Endothelial cell of umbilical vein (primary cell): Measurements from ENCODE around the gene SAMD4B.

Experiments used
- CTCF ChIP-seq, 2 donors: IDR thresholded peaks; 1 replicate in 1 of 2; 2 replicates in 1 of 2; pipeline ENCODE4 v1.5.1; 2011; ENCODE audit warnings: low read length in 2 of 2, mild to moderate bottlenecking in 2 of 2, moderate library complexity in 2 of 2, control low read depth in 1 of 2, inconsistent platforms in 1 of 2, low read depth in 1 of 2; ENCODE audit not compliant: insufficient read depth in 1 of 2; ENCODE audit errors: extremely low read depth in 1 of 2
- EZH2 ChIP-seq: IDR thresholded peaks from 2 replicates; pipeline ENCODE4 v1.6.1; 2012; ENCODE audit warnings: borderline replicate concordance, low read depth, mild to moderate bottlenecking, moderate library complexity, low read length, inconsistent platforms; ENCODE audit not compliant: severe bottlenecking
- FOS ChIP-seq: IDR thresholded peaks from 2 replicates; pipeline ENCODE4 v1.6.1; 2011; ENCODE audit warnings: mild to moderate bottlenecking, low read length, moderate library complexity, borderline replicate concordance; ENCODE audit not compliant: insufficient read depth
- GATA2 ChIP-seq: IDR thresholded peaks from 2 replicates; pipeline ENCODE4 v1.7.0; 2011; ENCODE audit warnings: low read depth, mild to moderate bottlenecking, moderate library complexity, mixed read lengths, low read length; ENCODE audit not compliant: insufficient read length, insufficient read depth
- JUN ChIP-seq: IDR thresholded peaks from 2 replicates; pipeline ENCODE4 v1.6.1; 2011; ENCODE audit warnings: borderline replicate concordance, low read depth; ENCODE audit not compliant: insufficient read length, insufficient read depth
- MAX ChIP-seq: IDR thresholded peaks from 2 replicates; pipeline ENCODE4 v1.6.1; 2011; ENCODE audit not compliant: insufficient read depth, insufficient read length
- MYC ChIP-seq: IDR thresholded peaks from one replicate; pipeline ENCODE4 v1.6.1; 2011; ENCODE audit warnings: mild to moderate bottlenecking, low read depth, low read length
- POLR2A ChIP-seq: IDR thresholded peaks from 2 replicates; pipeline ENCODE4 v1.6.1; 2012; ENCODE audit warnings: low read depth, mild to moderate bottlenecking, control low read depth, low read length
- POLR2AphosphoS5 ChIP-seq: IDR thresholded peaks from 2 replicates; pipeline ENCODE4 v1.6.1; 2012; ENCODE audit warnings: low read depth, mild to moderate bottlenecking, control low read depth, low read length, moderate library complexity; ENCODE audit not compliant: insufficient read depth

- TF ChIP-seq CTCF (IDR thresholded peaks at IDR 0.05; ENCODE audit: extremely low read depth in 1 of 2, insufficient read depth in 1 of 2, low read depth in 1 of 2, low read length in 2 of 2) (no peak), JUN (no peak), MYC (no peak), POLR2AphosphoS5 (no peak), POLR2A (no peak), GATA2 (no peak), EZH2 (no peak), MAX (no peak), FOS (no peak)
These were observed 69.0 kb downstream of the SAMD4B start for GRCh38 chr19:39411081-39411831.
